ENCODE data around the gene XAGE2. TPM values are rescaled to one million over a fixed set of nuclear protein-coding genes. Genes with fewer than 3 reads are reported as not detected.

XAGE2 gene
- total and polyA plus RNA-seq, 2 of the 8 experiments (the other 6 are each of a cell fraction or from before 2014, with no cell fraction given) = not detected

- no peak overlapping the region for H4K91ac ChIP-seq (replicated peaks; ENCODE audit: insufficient read length, low read length)
- FAIRE-seq = no peak
- no peaks in the 10 kb centered on the region for H3K36me3 ChIP-seq (ENCODE audit: control insufficient read depth in 2 of 4, insufficient read depth in 4 of 4, low read length in 3 of 4)
- no peaks in the 10 kb centered on the region for H3K23me2 ChIP-seq (ENCODE audit: low read depth, low read length)
- H4K5ac ChIP-seq (ENCODE audit: insufficient read length, low read depth, low read length) = no peak overlapping the region
- no peak overlapping the region for H3K4me2 ChIP-seq (ENCODE audit: insufficient read depth in 1 of 2, low read depth in 2 of 2, low read length in 2 of 2)
- no peaks in the 10 kb centered on the region for H3K79me1 ChIP-seq (ENCODE audit: low read depth, low read length)
- no peak overlapping the region for H3K56ac ChIP-seq (replicated peaks; ENCODE audit: insufficient read length, low read depth, low read length)
- POLR2A ChIA-PET (ENCODE audit: partially characterized antibody) = no interaction called here
- H3K27ac ChIP-seq (ENCODE audit: low read depth, low read length) = no peak overlapping the region
- no peak overlapping the region for H4K8ac ChIP-seq (ENCODE audit: extremely low read depth, insufficient read depth, low read length)
- H2AK5ac ChIP-seq (ENCODE audit: low read depth, low read length) = no peak overlapping the region
- no peaks in the 10 kb centered on the region for H4K20me1 ChIP-seq (replicated peaks in 1 of 2; ENCODE audit: control insufficient read depth in 1 of 2, insufficient read depth in 2 of 2, low read length in 2 of 2)
- no peaks in the 10 kb centered on the region for H3K9me3 ChIP-seq (ENCODE audit: insufficient read depth in 2 of 2, low read depth in 1 of 2, low read length in 1 of 2)
- no peak overlapping the region for H3K14ac ChIP-seq (ENCODE audit: insufficient read length)
- no peak overlapping the region for H2BK15ac ChIP-seq (ENCODE audit: low read length)
- no peak overlapping the region for H2BK5ac ChIP-seq (ENCODE audit: low read depth, low read length)
- CTCF ChIA-PET (ENCODE audit: partially characterized antibody) = no interaction called here
- no peaks in the 10 kb centered on the region for H3K27me3 ChIP-seq (replicated peaks in 1 of 4; ENCODE audit: control insufficient read depth in 3 of 4, extremely low read depth in 1 of 4, insufficient read depth in 3 of 4, low read length in 3 of 4)
- no peaks in the 10 kb centered on the region for H3K79me2 ChIP-seq (ENCODE audit: control insufficient read depth in 1 of 2, insufficient read depth in 2 of 2, low read length in 2 of 2)
- H2BK20ac ChIP-seq (ENCODE audit: low read length) = no peak overlapping the region
- H2BK12ac ChIP-seq (ENCODE audit: low read depth, low read length) = no peak overlapping the region
- H2AFZ ChIP-seq (ENCODE audit: low read length) = no peak overlapping the region
- H3K9ac ChIP-seq (replicated peaks in 1 of 4; ENCODE audit: extremely low read depth in 1 of 4, low read depth in 3 of 4, low read length in 3 of 4) = no peak overlapping the region
- H3K23ac ChIP-seq (ENCODE audit: insufficient read length) = no peak overlapping the region
- H3K18ac ChIP-seq (ENCODE audit: extremely low read depth, low read length) = no peak overlapping the region
- H2BK120ac ChIP-seq (replicated peaks; ENCODE audit: low read depth, low read length) = no peak overlapping the region
- no peaks in the 10 kb centered on the region for H3K4me1 ChIP-seq (replicated peaks in 1 of 4; ENCODE audit: control insufficient read depth in 3 of 4, insufficient read depth in 4 of 4, low read length in 3 of 4)
- no peak for DNase-seq (ENCODE audit: low read depth in 1 of 2, low spot score in 2 of 2)
- 94% methylated on average over 4 of the region's 4 CpGs; no CpG with 5 or more reads in 1 of the 2 experiments for WGBS, 2 experiments (ENCODE audit: extremely low coverage in 1 of 2, insufficient coverage in 1 of 2, insufficient read length in 1 of 2, insufficient replicate concordance in 2 of 2, low coverage in 1 of 2, low lambda C conversion rate in 2 of 2, missing lambda C conversion rate in 1 of 2)
- no peak overlapping the region for H3K4ac ChIP-seq (replicated peaks; ENCODE audit: insufficient read length, low read depth, low read length)
- H3K4me3 ChIP-seq (ENCODE audit: extremely low read depth in 1 of 4, insufficient read depth in 2 of 4, low read depth in 3 of 4, low read length in 4 of 4) = no peak overlapping the region
- TF ChIP-seq FOSL1 (IDR thresholded peaks at IDR 0.05; ENCODE audit: insufficient read depth, low read depth, low read length) (no peak), ASH2L (IDR thresholded peaks at IDR 0.05; ENCODE audit: low read length) (no peak), KDM5A (IDR thresholded peaks at IDR 0.05; ENCODE audit: low read length) (no peak), CTBP2 (IDR thresholded peaks at IDR 0.05; ENCODE audit: borderline replicate concordance, insufficient read depth, insufficient read length, low read length) (no peak), ATF2 (IDR thresholded peaks at IDR 0.05; ENCODE audit: low read length) (no peak), KDM1A (IDR thresholded peaks at IDR 0.05; ENCODE audit: borderline replicate concordance, low read length) (no peak), EGR1 (IDR thresholded peaks at IDR 0.05; ENCODE audit: borderline replicate concordance, low read depth, low read length) (no peak), TAF7 (optimal IDR thresholded peaks at IDR 0.05; ENCODE audit: borderline replicate concordance, low read depth, low read length) (no peak), JUN (IDR thresholded peaks at IDR 0.05; ENCODE audit: low read depth, low read length) (no peak), TAF1 (IDR thresholded peaks at IDR 0.05; ENCODE audit: low read depth, low read length) (no peak), ZNF274 (IDR thresholded peaks at IDR 0.05; ENCODE audit: borderline replicate concordance, extremely low read depth, low read length) (no peak), CHD1 (IDR thresholded peaks at IDR 0.05; ENCODE audit: low read depth, low read length) (no peak), SIX5 (IDR thresholded peaks at IDR 0.05; ENCODE audit: low read depth, low read length) (no peak), SP4 (IDR thresholded peaks at IDR 0.05; ENCODE audit: low read length) (no peak)
Observed at GRCh38 chrX:52337410-52337809, 31.4 kb upstream of the XAGE2 start.

All from H1 (cell line).